IPS DF 19.7 (cell line): Measurements from ENCODE around the gene PDE3B.
"Not testable (repeated sequence)": the region's sequence is repeated elsewhere in the genome, so short reads cannot be mapped to it uniquely, and the experiment has no call there.

Experiments used
- DNase-seq: peaks from one replicate; pipeline ENCODE4 v3.0.0-alpha.2; 2013; ENCODE audit warnings: low read depth, low spot score

Gene PDE3B

DNA sequence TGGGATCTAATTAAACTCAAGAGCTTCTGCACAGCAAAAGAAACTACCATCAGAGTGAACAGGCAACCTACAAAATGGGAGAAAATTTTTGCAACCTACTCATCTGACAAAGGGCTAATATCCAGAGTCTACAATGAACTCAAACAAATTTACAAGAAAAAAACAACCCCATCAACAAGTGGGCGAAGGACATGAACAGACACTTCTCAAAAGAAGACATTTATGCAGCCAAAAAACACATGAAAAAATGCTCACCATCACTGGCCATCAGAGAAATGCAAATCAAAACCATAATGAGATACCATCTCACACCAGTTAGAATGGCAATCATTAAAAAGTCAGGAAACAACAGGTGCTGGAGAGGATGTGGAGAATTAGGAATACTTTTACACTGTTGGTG, 240.1 kb downstream of the PDE3B start:
- DNase-seq = not testable (repeated sequence)

- no peak for DNase-seq
Observed at GRCh38 chr11:14884667-14885273, 241.2 kb downstream of the PDE3B start.

GRCh38 chr11:14886513-14886912, 242.9 kb downstream of the PDE3B start:
- DNase-seq = no peak

- no peak for DNase-seq
Observed at GRCh38 chr11:14891143-14892035, 247.8 kb downstream of the PDE3B start.

- peak; percentile 92 for DNase-seq
Observed at GRCh38 chr11:14892036-14892556, 248.5 kb downstream of the PDE3B start, which contains the start of gene CYP2R1. Gene CYP2R1, minus strand, starts transcription at chr11:14892231. Its CDS starts 26 bp downstream, at chr11:14892205.

DNA sequence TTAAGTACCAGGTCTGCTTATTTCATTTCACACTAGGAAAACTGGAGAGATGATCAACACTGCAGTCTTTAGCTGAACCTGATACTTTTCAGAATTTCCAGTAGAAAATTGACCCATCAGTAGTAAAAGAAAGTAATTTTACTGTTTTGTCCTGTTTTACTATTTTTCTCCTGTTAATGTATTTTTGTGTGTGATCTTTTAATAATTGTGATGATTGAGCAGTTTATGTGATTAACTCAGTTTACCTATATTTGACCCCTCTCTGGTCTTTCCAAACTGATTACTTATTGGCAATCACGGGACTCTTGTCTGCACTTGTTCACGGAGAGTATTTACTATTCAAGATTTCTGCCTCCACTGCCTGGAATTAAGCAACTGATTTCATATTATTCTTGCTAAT, 249.0 kb downstream of the PDE3B start:
- DNase-seq = no peak

GRCh38 chr11:14894657-14895598, 251.3 kb downstream of the PDE3B start:
- DNase-seq = no peak

GRCh38 chr11:14898355-14898754, 254.8 kb downstream of the PDE3B start:
- no peak for DNase-seq

DNA sequence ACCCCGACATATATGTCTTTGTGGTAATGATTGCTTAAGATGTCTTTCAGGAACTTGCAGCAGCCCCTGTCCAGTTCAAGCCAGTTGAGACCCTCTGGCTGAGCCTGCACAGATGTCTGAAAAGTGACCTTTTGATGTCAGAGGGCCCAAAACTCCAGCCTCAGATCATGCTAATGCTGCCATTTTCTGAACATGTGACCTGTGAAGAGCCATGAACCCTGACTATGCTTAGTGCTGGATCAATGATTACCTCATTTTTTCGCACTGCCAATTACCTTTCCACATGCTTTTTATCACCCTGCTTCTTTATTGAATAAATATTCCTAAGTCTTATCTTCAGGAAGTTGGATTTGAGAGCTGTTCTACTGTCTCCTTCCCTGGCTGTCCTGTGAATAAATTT, 255.3 kb downstream of the PDE3B start:
- no peak for DNase-seq

GRCh38 chr11:14902650-14903350, 259.2 kb downstream of the PDE3B start:
- no peak for DNase-seq

DNA sequence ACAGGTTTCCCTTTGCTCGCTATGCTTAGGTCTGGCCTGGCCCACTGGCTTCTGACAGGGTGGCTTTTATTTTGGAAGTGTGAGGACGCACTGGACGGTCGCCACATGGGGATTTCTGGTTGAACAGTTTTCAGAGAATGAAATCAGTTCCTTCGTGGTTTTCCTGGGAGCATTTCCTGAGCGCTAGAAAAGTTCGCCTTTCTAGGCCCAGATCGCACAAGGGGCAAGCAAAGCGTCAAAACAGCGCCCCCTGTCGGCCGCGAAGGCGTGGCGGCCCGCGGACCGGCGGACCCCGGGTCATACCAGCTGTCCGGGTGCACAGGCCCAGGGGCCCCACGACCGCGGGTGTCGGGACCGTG, 261.1 kb downstream of the PDE3B start:
- no peak for DNase-seq

DNA sequence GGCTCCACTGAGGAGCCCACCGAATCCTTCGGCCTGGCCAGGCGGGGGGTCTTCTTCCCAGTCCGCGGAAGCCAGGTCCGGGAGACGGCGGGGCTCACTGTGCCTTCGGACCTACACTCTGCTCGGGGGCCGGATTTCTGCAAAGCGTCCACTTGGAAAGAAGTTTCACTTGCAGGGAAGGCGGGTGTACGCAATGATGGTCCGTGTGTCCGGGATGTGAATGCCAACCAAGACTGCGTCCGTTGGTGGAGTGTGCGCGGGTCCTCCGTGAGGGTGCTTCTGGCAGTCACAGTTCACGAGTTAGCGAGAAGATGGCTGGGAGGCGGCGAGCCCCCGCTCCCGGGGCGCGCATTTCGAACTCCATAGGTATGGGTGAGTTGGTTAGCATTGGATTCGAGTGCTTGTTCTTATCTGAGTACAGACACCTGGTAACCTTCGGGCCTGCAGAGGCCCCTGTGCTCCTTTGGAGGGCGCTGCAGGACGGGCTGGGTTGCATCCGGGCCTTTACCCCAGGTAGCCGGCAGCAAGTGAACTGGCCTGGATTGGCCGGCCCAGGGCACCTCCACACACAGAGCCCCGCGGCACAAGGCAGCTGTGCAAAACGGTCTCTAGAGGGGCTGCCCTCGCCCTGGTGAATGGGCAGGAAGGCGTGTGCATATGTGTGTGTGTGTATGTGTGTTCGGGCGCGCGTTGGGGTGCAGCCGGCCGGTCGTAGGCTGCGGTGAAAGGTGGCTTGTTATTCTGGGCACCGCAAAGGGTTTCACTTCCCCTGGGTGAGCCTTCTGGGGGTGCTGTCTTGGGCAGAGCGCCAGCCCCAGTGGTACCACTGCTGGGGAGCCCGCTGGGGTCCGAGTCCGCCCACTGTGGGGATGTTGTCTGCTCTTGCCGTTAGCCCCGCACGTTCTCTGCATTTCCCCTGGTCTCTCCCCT, 261.8 kb downstream of the PDE3B start:
- DNase-seq = no peak

DNA sequence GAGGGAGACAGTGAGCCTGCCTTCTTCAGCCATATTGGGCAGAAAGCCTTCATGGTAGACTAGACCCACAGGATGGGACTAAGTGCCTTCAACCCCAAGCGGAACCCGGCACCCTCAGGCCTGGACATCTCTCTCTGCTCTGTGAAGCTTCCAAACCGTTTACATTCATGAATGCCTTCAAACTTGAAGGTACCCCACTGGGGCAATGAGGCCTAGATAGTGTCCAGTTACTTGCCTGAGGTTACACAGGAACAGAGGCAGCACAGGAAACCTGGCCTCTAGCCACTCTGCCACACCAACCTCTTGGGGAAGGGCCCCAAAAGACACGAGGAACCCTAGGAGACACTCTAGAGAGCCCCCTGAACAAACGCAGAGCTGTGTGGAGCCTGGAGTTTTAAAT, 263.0 kb downstream of the PDE3B start:
- DNase-seq = no peak

DNA sequence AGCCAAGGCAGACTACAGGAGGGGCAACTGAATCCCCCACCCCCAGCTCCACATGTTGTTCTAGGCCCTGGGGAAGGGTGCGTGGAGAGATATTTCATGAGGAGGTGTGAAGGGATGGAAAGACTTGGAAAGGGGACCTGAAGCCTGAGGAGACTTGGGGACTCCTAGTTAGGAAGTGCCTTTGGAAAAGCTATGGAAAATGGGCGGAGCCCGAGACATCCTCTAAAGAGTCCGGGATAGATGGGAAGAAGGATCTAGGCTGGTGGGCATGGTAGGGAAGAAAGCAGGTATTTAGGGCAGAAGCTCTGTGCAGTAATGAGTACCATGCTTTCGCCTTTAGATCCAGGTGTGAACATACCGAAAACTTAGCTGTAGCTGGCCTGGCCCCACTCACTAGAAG, 263.4 kb downstream of the PDE3B start:
- DNase-seq = no peak

DNA sequence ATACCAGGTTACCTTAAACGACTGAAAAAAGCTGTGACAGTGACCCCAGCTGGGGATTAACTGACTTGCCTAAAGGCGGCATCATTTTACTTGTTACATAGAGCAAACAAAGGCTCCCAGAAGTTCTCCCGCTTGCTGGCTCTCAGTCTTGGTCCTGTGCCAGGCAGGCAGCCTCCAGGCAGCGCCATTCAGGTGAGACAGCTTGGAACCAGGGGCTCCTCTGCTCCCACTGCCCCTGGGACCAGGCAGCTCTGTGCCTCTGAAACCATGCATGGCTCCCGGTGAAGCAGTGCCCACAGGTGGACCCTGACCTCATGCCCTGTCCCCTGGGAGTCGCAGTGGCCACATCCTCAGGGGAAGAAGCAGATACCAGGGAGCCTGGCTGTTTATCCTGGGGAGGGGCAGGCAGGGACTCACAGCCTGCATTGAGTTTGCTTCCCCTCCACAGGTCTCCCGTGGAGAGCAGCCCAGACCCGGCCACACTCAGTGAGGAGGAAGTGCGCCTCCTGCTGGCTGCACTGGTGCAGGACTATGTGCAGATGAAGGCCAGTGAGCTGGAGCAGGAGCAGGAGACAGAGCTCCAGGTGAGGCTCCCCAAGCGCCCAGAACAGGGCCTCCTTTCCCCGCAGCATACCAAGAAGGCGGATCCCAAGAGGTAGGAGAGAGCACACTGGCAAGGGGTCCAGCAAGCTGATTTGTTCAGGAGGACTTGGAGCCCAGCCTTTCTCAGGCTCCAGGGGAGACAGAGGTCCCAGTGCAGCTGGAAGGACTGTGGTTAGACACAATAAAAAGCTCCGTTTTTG, 264.0 kb downstream of the PDE3B start:
- no peak for DNase-seq

- DNase-seq = no peak
Observed at GRCh38 chr11:14908214-14908880, 264.7 kb downstream of the PDE3B start.

DNA sequence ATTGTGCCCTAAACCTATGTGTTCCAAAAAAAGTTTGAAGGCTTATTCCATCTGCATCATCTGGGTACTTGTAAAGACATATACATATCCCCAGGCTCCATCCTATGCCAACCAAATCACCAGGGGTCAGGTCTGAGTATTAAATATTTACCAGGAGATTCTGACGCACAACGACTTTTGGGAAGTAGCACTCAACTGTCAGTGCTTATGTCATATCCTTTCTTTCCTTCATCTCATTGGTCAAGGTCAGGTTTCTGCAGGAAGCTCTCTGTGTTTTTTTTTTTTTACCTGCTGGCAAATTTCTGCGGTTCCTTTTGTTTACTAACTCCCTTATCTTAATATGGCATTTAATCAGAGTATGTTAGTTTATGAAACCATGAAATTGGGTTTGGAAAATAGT, 270.9 kb downstream of the PDE3B start:
- DNase-seq = no peak

- DNase-seq = no peak
Observed at GRCh38 chr11:14916403-14916802, 272.8 kb downstream of the PDE3B start.
